HG02840 (cell line): ENCODE measurements around the gene SMOC2.

Experiments
- ATAC-seq: cut with Tn5 transposase; IDR thresholded peaks from one replicate; pipeline ENCODE4 v1.9.1; 2021; ENCODE audit warnings: mild to moderate bottlenecking, moderate library complexity, moderate number of reproducible peaks; ENCODE audit not compliant: unreplicated experiment, low FRiP score

The SMOC2 gene

DNA sequence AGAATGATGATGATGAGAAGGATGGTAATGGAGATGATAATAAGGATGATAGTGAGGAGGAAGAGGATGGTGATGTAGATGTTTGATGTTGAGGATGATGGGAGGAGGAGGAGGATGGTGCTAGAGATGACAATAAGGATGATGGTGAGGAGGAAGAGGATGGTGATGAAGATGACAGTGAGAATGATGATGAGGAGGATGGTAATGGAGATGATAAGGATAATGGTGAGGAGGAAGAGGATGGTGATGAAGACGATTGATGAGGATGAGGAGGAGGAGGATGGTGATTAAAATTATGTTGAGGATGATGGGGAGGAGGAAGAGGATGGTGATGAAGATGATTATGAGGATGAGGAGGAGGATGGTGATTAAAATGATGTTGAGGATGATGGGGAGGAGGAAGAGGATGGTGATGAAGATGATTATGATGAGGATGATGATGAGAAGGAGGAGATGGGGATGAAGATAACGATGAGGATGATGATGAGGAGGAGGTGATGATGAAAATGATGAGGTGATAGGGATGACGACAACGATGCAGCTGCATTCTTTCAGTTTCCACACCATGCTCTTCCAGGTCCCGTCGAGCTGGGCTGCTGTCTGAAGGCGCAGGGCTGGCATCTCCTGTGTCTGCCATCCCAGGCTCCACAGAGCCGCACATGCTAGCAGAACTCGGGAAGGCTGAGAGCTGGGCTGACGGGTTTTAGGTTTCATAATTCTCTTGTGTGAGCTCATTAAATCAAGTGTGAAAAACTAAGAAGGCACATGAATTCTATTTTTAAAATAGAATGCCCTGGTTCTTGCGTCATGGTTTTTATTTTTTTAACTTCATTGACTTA is 274.9 kb downstream of the SMOC2 start:
- no peak for ATAC-seq

DNA sequence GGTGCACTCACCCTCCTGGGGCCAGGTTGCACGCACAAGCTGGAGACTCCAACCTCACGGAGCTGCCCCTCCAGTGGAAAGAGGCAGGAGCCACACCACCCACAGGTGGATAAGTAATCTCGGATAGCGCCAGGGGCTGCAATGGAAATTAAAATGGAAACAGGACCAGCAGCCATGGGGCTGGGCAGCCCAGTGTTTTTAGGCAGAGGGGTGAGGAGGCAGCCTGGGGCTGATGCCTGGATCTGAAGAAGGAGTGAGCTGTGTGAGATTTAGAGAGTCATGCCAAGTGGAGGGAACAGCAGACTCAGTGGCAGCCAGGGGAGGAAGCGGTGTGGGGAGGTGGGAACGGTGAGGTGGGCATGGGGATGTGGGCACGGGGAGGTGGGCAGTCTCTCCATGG is 275.6 kb downstream of the SMOC2 start:
- ATAC-seq, result no peak

DNA sequence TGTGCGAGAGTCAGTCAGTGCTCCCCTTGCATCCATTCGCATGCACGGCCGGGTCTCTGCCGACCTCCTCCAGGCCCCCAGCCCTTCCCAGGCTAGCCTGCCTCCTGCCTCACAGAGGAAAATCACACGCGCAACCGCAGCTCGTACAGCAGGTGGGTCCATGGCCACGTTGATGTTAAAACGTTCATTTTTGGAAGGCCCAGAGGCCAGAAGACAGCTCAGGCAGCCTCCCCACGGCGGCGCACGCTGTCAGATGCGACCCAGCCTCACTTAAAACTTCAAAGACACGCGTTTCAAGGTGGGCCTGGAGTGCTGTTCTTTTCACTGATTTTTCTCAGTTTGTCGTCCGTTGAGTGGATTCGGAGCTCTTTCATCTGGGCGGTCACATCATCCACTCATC is 276.5 kb downstream of the SMOC2 start:
- no peak for ATAC-seq
